NCI-H1930 (cell line): Measurements from ENCODE around the gene FCF1.

ENCODE experiments used
- DNase-seq, 2 experiments: peaks; one replicate each; lab custom pipeline; 2025; lab: John Stamatoyannopoulos, UW

FCF1 gene

GRCh38 chr14:74712499-74713394 lies at the start of gene FCF1, which contains the start of gene AREL1:
Gene FCF1, plus strand, starts transcription at chr14:74713144. Its CDS starts 54 bp downstream, at chr14:74713198.
Gene AREL1, minus strand, starts transcription at chr14:74713080. Its CDS starts 27,465 bp downstream, at chr14:74685615.
- DNase-seq, result no peak

- DNase-seq, result no peak
Observed at GRCh38 chr14:74663884-74664283, 49.1 kb upstream of the FCF1 start.

GRCh38 chr14:74664717-74665116 lies 48.2 kb upstream of the FCF1 start:
- no peak for DNase-seq

GRCh38 chr14:74667758-74668157 lies 45.2 kb upstream of the FCF1 start:
- no peak for DNase-seq

GRCh38 chr14:74669256-74669655 lies 43.7 kb upstream of the FCF1 start:
- no peak for DNase-seq

GRCh38 chr14:74669846-74670245 lies 43.1 kb upstream of the FCF1 start:
- DNase-seq, result no peak

GRCh38 chr14:74670726-74671411 lies 42.1 kb upstream of the FCF1 start:
- no peak for DNase-seq

GRCh38 chr14:74671789-74672188 lies 41.2 kb upstream of the FCF1 start:
- DNase-seq, result no peak

- no peak for DNase-seq
Observed at GRCh38 chr14:74673768-74674167, 39.2 kb upstream of the FCF1 start.

- DNase-seq, result no peak
Observed at GRCh38 chr14:74675219-74675618, 37.7 kb upstream of the FCF1 start.

GRCh38 chr14:74682169-74682952 lies 30.6 kb upstream of the FCF1 start:
- DNase-seq, result no peak

- no peak for DNase-seq
Observed at GRCh38 chr14:74683406-74683805, 29.5 kb upstream of the FCF1 start.

GRCh38 chr14:74684434-74684833 lies 28.5 kb upstream of the FCF1 start:
- DNase-seq, result no peak

GRCh38 chr14:74685056-74685455 lies 27.9 kb upstream of the FCF1 start:
- no peak for DNase-seq

GRCh38 chr14:74685921-74686678 lies 26.8 kb upstream of the FCF1 start:
- no peak for DNase-seq

- no peak for DNase-seq
Observed at GRCh38 chr14:74691456-74691855, 21.5 kb upstream of the FCF1 start.

GRCh38 chr14:74693191-74693590 lies 19.8 kb upstream of the FCF1 start:
- no peak for DNase-seq

GRCh38 chr14:74695406-74695805 lies 17.5 kb upstream of the FCF1 start:
- no peak for DNase-seq

GRCh38 chr14:74697011-74697410 lies 15.9 kb upstream of the FCF1 start:
- no peak for DNase-seq

- DNase-seq, result no peak
Observed at GRCh38 chr14:74697543-74697942, 15.4 kb upstream of the FCF1 start.

GRCh38 chr14:74697976-74698375 lies 15.0 kb upstream of the FCF1 start:
- no peak for DNase-seq

- DNase-seq, result no peak
Observed at GRCh38 chr14:74698465-74698864, 14.5 kb upstream of the FCF1 start.
